ENCODE results near the gene SZRD1.
"Not testable (repeated sequence)": the region's sequence is repeated elsewhere in the genome, so short reads cannot be mapped to it uniquely, and the experiment has no call there.

Gene SZRD1

DNA sequence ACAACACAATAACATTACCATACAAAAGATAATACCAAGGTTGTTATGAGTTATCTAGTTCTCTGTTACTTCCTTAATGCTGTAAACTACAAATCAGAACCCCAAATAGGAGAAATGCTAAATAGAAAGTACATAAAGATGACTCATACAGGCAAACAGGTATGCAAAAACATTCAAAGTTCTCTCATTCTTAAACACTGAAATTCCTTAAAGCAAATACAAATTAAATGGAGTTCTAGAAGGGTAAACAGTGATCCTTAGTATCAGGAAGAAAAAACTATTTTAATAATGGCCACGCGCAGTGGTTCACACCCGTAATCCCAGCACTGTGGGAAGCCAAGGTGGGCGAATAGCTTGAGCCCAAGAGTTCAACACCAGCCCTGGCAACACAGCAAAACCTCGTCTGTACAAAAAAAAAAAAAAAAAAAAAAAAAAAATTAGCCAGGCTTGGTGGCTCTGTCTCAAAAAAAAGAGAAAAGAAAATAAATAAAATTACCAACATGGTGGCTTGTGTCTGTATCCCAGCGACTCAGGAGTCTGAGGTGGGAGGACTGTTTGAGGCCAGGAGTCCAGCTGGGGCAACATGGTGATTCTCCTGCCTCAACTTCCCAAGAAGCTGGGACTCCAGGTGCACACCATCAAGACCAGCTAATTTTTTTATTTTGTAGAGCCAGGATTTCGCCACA, 32.2 kb upstream of the SZRD1 start:
- no peak for DNase-seq
- Histone ChIP-seq H3K27me3 (ENCODE audit: insufficient read depth, low read depth, severe bottlenecking) (no peaks in the 10 kb centered on the region), H3K36me3 (no peaks in the 10 kb centered on the region), H3K27ac (no peak overlapping the region), H3K9me3 (ENCODE audit: severe bottlenecking) (no peaks in the 10 kb centered on the region), H3K4me3 (ENCODE audit: low read depth, low read length) (no peak overlapping the region)
- TF ChIP-seq, protein P1, sequence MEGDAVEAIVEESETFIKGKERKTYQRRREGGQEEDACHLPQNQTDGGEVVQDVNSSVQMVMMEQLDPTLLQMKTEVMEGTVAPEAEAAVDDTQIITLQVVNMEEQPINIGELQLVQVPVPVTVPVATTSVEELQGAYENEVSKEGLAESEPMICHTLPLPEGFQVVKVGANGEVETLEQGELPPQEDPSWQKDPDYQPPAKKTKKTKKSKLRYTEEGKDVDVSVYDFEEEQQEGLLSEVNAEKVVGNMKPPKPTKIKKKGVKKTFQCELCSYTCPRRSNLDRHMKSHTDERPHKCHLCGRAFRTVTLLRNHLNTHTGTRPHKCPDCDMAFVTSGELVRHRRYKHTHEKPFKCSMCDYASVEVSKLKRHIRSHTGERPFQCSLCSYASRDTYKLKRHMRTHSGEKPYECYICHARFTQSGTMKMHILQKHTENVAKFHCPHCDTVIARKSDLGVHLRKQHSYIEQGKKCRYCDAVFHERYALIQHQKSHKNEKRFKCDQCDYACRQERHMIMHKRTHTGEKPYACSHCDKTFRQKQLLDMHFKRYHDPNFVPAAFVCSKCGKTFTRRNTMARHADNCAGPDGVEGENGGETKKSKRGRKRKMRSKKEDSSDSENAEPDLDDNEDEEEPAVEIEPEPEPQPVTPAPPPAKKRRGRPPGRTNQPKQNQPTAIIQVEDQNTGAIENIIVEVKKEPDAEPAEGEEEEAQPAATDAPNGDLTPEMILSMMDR (IDR thresholded peaks at IDR 0.05; ENCODE audit: low read depth, low read length) = no peak

DNA sequence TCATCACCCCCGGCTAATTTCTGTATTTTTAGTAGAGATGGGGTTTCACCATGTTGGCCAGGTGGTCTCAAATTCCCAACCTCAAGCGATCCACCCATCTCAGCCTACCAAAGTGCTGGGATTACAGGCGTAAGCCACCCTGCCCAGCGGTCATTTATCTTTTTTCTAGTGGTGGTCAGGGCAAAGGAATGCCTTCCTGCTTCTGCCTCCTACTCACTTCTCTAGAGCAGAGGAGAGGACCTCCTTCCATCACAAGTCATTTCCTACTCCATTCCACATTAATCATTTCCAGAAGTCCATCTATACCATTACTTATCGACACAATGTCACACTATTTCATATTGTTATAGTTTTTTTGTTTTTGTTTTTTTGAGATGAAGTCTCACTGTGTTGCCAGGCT, 28.1 kb upstream of the SZRD1 start:
- no peak for DNase-seq
- Histone ChIP-seq H3K27ac (no peak overlapping the region), H3K27me3 (ENCODE audit: insufficient read depth, low read depth, severe bottlenecking) (no peaks in the 10 kb centered on the region), H3K4me3 (ENCODE audit: low read depth, low read length) (no peak overlapping the region), H3K36me3 (no peaks in the 10 kb centered on the region), H3K9me3 (ENCODE audit: severe bottlenecking) (no peaks in the 10 kb centered on the region)
- TF ChIP-seq, protein P1 (IDR thresholded peaks at IDR 0.05; ENCODE audit: low read depth, low read length) = no peak

GRCh38 chr1:16340673-16341072, 26.4 kb upstream of the SZRD1 start:
- H3K36me3 ChIP-seq = no peaks in the 10 kb centered on the region
- no peaks in the 10 kb centered on the region for H3K27me3 ChIP-seq (ENCODE audit: insufficient read depth, low read depth, severe bottlenecking)
- TF ChIP-seq, protein P1 (IDR thresholded peaks at IDR 0.05; ENCODE audit: low read depth, low read length) = no peak
- no peak overlapping the region for H3K4me3 ChIP-seq (ENCODE audit: low read depth, low read length)
- H3K27ac ChIP-seq = no peak overlapping the region
- DNase-seq = no peak
- no peaks in the 10 kb centered on the region for H3K9me3 ChIP-seq (ENCODE audit: severe bottlenecking)

DNA sequence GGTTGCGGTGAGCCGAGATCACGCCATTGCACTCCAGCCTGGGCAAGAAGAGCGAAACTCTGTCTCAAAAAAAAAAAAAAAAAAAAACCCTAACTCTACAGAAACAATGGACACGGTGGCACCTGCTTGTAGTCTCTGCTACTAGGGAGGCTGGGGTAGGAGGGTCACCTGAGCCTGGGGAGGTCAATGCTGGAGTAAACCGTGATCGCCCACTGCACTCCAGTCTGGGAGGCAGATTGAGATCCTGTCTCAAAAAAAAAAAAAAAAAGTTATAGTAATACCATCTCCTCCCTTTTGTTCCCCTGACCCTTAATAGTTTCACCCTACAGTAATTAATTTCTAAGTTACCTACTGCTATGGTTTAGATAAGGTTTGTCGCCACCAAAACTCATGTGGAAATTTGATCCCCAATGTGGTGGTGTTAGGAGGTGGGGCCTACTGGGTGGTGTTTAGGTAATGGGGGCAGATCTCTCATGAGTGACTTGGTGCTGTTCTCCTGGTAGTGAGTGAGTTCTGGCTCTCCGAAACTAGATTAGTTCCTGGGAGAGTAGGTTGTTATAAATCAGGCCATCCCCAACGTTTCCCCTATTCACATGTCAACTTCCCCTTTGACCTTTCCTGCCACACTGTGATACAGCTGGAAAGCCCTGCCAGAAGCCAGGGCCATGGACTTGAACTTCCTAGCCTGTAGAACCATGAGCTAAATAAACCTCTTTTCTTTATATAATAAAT, 24.5 kb upstream of the SZRD1 start:
- TF ChIP-seq, protein P1 (IDR thresholded peaks at IDR 0.05; ENCODE audit: low read depth, low read length) = no peak
- Histone ChIP-seq H3K4me3 (ENCODE audit: low read depth, low read length) (no peak overlapping the region), H3K27ac (no peak overlapping the region), H3K36me3 (no peaks in the 10 kb centered on the region), H3K27me3 (ENCODE audit: insufficient read depth, low read depth, severe bottlenecking) (no peaks in the 10 kb centered on the region), H3K9me3 (ENCODE audit: severe bottlenecking) (no peaks in the 10 kb centered on the region)
- DNase-seq = no peak

DNA sequence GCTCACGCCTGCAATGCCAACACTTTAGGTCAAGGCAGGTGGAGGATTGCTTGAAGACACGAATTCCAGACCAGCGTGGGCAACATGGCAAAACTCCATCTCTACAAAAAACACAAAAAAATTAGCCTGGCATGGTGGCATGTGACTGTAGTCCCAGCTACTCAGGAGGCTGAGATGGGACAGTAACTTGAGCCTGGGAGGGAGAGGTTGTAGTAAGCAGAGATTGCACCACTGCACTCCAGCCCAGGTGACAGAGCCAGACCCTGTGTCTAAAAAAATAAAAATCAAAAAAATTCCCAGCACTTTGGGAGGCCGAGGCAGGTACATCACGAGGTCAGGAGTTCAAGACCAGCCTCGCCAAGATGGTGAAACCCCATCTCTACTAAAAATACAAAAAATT, 23.8 kb upstream of the SZRD1 start:
- not testable (repeated sequence) for DNase-seq; H3K27ac ChIP-seq; H3K27me3 ChIP-seq (ENCODE audit: insufficient read depth, low read depth, severe bottlenecking); H3K4me3 ChIP-seq (ENCODE audit: low read depth, low read length); H3K9me3 ChIP-seq (ENCODE audit: severe bottlenecking); H3K36me3 ChIP-seq

DNA sequence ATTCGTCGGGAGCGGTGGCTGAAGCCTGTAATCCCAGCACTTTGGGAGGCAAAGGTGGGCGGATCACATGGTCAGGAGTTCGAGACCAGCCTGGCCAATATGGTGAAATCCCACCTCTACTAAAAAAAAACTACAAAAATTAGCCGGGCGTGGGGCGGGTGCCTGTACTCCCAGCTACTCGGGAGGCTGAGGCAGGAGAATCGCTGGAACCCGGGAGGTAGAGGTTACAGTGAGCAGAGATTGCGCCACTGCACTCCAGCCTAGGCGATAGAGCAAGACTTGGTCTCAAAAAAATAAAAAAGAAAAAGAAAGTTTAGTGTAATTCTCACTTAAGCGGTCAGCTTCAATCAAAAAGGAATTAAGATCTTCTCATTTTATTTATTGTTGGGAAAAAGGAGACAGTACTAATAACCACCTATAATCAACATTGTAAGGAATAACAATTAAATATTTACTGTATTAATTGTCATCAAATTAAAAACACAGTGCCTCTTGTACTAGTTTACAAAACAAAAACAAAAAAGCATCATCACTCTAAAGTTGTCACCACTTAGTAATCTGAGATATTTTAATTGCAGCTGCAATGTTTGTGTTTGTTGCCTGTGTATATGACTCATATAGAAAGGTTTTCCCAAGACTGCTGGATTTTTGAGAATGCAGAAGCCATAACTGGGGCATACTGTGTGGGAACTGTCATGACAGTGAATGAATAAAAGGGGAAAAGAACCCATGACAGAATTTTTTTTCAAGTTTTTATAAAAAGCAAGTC, 18.4 kb upstream of the SZRD1 start:
- Histone ChIP-seq H3K36me3 (no peaks in the 10 kb centered on the region; the same call in 1 of the 2 replicates), H3K27me3 (ENCODE audit: insufficient read depth, low read depth, severe bottlenecking) (no peaks in the 10 kb centered on the region), H3K4me3 (ENCODE audit: low read depth, low read length) (no peak overlapping the region), H3K27ac (no peak overlapping the region), H3K9me3 (ENCODE audit: severe bottlenecking) (no peaks in the 10 kb centered on the region)
- TF ChIP-seq, protein P1 (IDR thresholded peaks at IDR 0.05; ENCODE audit: low read depth, low read length) = no peak
- DNase-seq = no peak

Measured in WERI-Rb-1 (cell line).